ENCODE measurements around the gene HS3ST3A1. TPM values are rescaled to one million over a fixed set of nuclear protein-coding genes. Genes with fewer than 3 reads are reported as not detected.
"Not testable (repeated sequence)": the region's sequence is repeated elsewhere in the genome, so short reads cannot be mapped to it uniquely, and the experiment has no call there.

The HS3ST3A1 gene
- total RNA-seq, 1 donor from 2014 or later = 14.2 TPM

GRCh38 chr17:13498184-13498583 lies 103.5 kb downstream of the HS3ST3A1 start:
- no peak for DNase-seq (ENCODE audit: extremely low read depth, low read depth, low spot score)

- DNase-seq (ENCODE audit: extremely low read depth, low read depth, low spot score) = not testable (repeated sequence)
Measured at GRCh38 chr17:13496553-13497056, 105.1 kb downstream of the HS3ST3A1 start.

- no peak for DNase-seq (ENCODE audit: extremely low read depth, low read depth, low spot score)
Measured at GRCh38 chr17:13495423-13495822, 106.3 kb downstream of the HS3ST3A1 start.

GRCh38 chr17:13492737-13493122 lies 109.0 kb downstream of the HS3ST3A1 start:
- no peak for DNase-seq (ENCODE audit: extremely low read depth, low read depth, low spot score)

- no peak for DNase-seq (ENCODE audit: extremely low read depth, low read depth, low spot score)
Measured at GRCh38 chr17:13491916-13492736, 109.6 kb downstream of the HS3ST3A1 start.

GRCh38 chr17:13491491-13491890 lies 110.2 kb downstream of the HS3ST3A1 start:
- no peak for DNase-seq (ENCODE audit: extremely low read depth, low read depth, low spot score)

- DNase-seq (ENCODE audit: extremely low read depth, low read depth, low spot score) = no peak
Measured at GRCh38 chr17:13490906-13491482, 110.7 kb downstream of the HS3ST3A1 start.

GRCh38 chr17:13490427-13490826 lies 111.3 kb downstream of the HS3ST3A1 start:
- no peak for DNase-seq (ENCODE audit: extremely low read depth, low read depth, low spot score)

- DNase-seq (ENCODE audit: extremely low read depth, low read depth, low spot score) = no peak
Measured at GRCh38 chr17:13485327-13485726, 116.4 kb downstream of the HS3ST3A1 start.

- no peak for DNase-seq (ENCODE audit: extremely low read depth, low read depth, low spot score)
Measured at GRCh38 chr17:13484020-13484419, 117.7 kb downstream of the HS3ST3A1 start.

- no peak for DNase-seq (ENCODE audit: extremely low read depth, low read depth, low spot score)
Measured at GRCh38 chr17:13480877-13481276, 120.9 kb downstream of the HS3ST3A1 start.

GRCh38 chr17:13478326-13478830 lies 123.4 kb downstream of the HS3ST3A1 start:
- no peak for DNase-seq (ENCODE audit: extremely low read depth, low read depth, low spot score)

GRCh38 chr17:13477180-13477611 lies 124.5 kb downstream of the HS3ST3A1 start:
- no peak for DNase-seq (ENCODE audit: extremely low read depth, low read depth, low spot score)

- DNase-seq (ENCODE audit: extremely low read depth, low read depth, low spot score) = no peak
Measured at GRCh38 chr17:13476720-13477119, 125.0 kb downstream of the HS3ST3A1 start.

- DNase-seq (ENCODE audit: extremely low read depth, low read depth, low spot score) = no peak
Measured at GRCh38 chr17:13475574-13476223, 126.0 kb downstream of the HS3ST3A1 start.

GRCh38 chr17:13474073-13474800 lies 127.5 kb downstream of the HS3ST3A1 start:
- no peak for DNase-seq (ENCODE audit: extremely low read depth, low read depth, low spot score)

GRCh38 chr17:13465678-13466077 lies 136.1 kb downstream of the HS3ST3A1 start:
- DNase-seq (ENCODE audit: extremely low read depth, low read depth, low spot score) = no peak

- DNase-seq (ENCODE audit: extremely low read depth, low read depth, low spot score) = no peak
Measured at GRCh38 chr17:13462673-13463124, 139.0 kb downstream of the HS3ST3A1 start.

- DNase-seq (ENCODE audit: extremely low read depth, low read depth, low spot score) = no peak
Measured at GRCh38 chr17:13462146-13462545, 139.6 kb downstream of the HS3ST3A1 start.

GRCh38 chr17:13460261-13461000 lies 141.3 kb downstream of the HS3ST3A1 start:
- no peak for DNase-seq (ENCODE audit: extremely low read depth, low read depth, low spot score)
